ENCODE results near the gene PDZD2. TPM values are rescaled to one million over a fixed set of nuclear protein-coding genes. Genes with fewer than 3 reads are reported as not detected.
"Not testable (repeated sequence)": the region's sequence is repeated elsewhere in the genome, so short reads cannot be mapped to it uniquely, and the experiment has no call there.

Gene PDZD2
- total RNA-seq, 1 donor from 2014 or later, result 21.5 TPM

DNA sequence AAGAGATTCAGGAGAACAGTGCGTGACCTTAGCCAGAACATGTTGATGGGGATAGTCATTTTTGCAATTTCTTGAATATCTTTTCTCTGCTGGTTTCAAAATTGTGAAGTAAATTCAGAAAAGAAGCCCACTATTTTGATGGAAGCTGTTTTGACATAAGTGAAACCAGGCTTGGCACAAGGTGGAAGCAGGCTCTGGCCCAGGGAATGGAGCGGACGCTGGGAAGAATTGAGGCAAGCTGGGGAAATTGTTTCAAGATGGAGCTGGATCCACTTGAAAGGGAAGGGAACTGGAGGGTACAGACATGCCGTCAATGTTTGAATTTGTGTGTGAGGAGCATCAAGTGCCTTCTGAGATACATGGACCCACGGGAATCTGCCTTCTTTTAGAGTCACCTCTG is 328.0 kb downstream of the PDZD2 start:
- no peak for TF ChIP-seq CTCF (IDR thresholded peaks at IDR 0.05; ENCODE audit: unreplicated experiment)
- no peaks in the 10 kb centered on the region for H3K9me3 Mint-ChIP-seq
- peaks cover 10% of the 10 kb centered on the region for H3K36me3 Mint-ChIP-seq
- no peak overlapping the region for H3K27ac Mint-ChIP-seq
- no peaks in the 10 kb centered on the region for H3K27me3 Mint-ChIP-seq (ENCODE audit: low read depth)
- H3K4me3 Mint-ChIP-seq, result no peak overlapping the region
- no peak for DNase-seq (ENCODE audit: low spot score in 2 of 2, unreplicated experiment in 2 of 2)
- peaks cover 24% of the 10 kb centered on the region for H3K4me1 Mint-ChIP-seq

- H3K9me3 Mint-ChIP-seq, result no peaks in the 10 kb centered on the region
Observed at GRCh38 chr5:31967461-31967860, 328.5 kb downstream of the PDZD2 start.

GRCh38 chr5:31972558-31972957 is 333.6 kb downstream of the PDZD2 start:
- no peak overlapping the region for H3K27ac Mint-ChIP-seq
- peaks cover 6% of the 10 kb centered on the region for H3K36me3 Mint-ChIP-seq
- H3K9me3 Mint-ChIP-seq, result peaks cover 4% of the 10 kb centered on the region
- no peak for DNase-seq (ENCODE audit: low spot score in 2 of 2, unreplicated experiment in 2 of 2)
- no peak overlapping the region for H3K4me3 Mint-ChIP-seq
- H3K4me1 Mint-ChIP-seq, result peaks cover 7% of the 10 kb centered on the region
- TF ChIP-seq CTCF (IDR thresholded peaks at IDR 0.05; ENCODE audit: unreplicated experiment), result no peak
- no peaks in the 10 kb centered on the region for H3K27me3 Mint-ChIP-seq (ENCODE audit: low read depth)

More at GRCh38 chr5:31967461-31967860, 328.5 kb downstream of the PDZD2 start:
- Mint-ChIP-seq H3K27me3 (ENCODE audit: low read depth) (no peaks in the 10 kb centered on the region), H3K36me3 (peaks cover 10% of the 10 kb centered on the region), H3K27ac (no peak overlapping the region), H3K4me3 (no peak overlapping the region), H3K4me1 (peaks cover 19% of the 10 kb centered on the region)
- no peak for TF ChIP-seq CTCF (IDR thresholded peaks at IDR 0.05; ENCODE audit: unreplicated experiment)
- DNase-seq (ENCODE audit: low spot score in 2 of 2, unreplicated experiment in 2 of 2), result no peak

GRCh38 chr5:31975189-31975612 is 336.3 kb downstream of the PDZD2 start:
- not testable (repeated sequence) for H3K36me3 Mint-ChIP-seq; H3K27me3 Mint-ChIP-seq (ENCODE audit: low read depth); H3K27ac Mint-ChIP-seq; H3K9me3 Mint-ChIP-seq; H3K4me3 Mint-ChIP-seq; DNase-seq (ENCODE audit: low spot score in 2 of 2, unreplicated experiment in 2 of 2)
- H3K4me1 Mint-ChIP-seq, result peaks cover 15% of the 10 kb centered on the region

DNA sequence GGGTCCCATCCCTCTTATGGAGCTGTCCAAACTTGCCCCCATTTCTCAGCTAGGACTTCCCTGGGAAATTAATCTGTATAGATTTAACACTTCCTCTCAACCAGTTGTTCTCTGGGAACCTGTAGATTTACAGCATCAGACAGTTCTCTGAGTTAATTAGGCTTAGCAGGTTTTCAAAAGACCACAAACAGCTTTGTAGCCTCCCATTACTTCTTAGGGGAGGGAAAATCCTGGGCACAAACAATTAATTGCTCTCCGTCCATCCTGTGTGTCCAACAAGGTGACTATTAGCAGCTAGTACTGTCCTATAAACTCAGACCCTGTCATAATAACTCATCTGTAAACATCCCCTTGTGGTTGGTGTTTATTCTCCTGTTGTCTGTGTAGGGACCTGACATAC is 337.2 kb downstream of the PDZD2 start:
- no peak overlapping the region for H3K27ac Mint-ChIP-seq
- H3K4me1 Mint-ChIP-seq, result peaks cover 19% of the 10 kb centered on the region
- no peak overlapping the region for H3K4me3 Mint-ChIP-seq
- DNase-seq (ENCODE audit: low spot score in 2 of 2, unreplicated experiment in 2 of 2), result no peak
- no peaks in the 10 kb centered on the region for H3K27me3 Mint-ChIP-seq (ENCODE audit: low read depth)
- H3K36me3 Mint-ChIP-seq, result no peaks in the 10 kb centered on the region
- no peak for TF ChIP-seq CTCF (IDR thresholded peaks at IDR 0.05; ENCODE audit: unreplicated experiment)
- H3K9me3 Mint-ChIP-seq, result peaks cover 4% of the 10 kb centered on the region

GRCh38 chr5:31981361-31981945 is 342.5 kb downstream of the PDZD2 start:
- Mint-ChIP-seq H3K4me1 (peaks cover 37% of the 10 kb centered on the region), H3K4me3 (no peak overlapping the region)

More at GRCh38 chr5:31981361-31981945, 342.5 kb downstream of the PDZD2 start:
- peak overlapping the region; percentile 44 for H3K27ac Mint-ChIP-seq
- H3K36me3 Mint-ChIP-seq, result peaks cover 3% of the 10 kb centered on the region
- no peak for TF ChIP-seq CTCF (IDR thresholded peaks at IDR 0.05; ENCODE audit: unreplicated experiment)
- no peaks in the 10 kb centered on the region for H3K9me3 Mint-ChIP-seq
- no peak for DNase-seq (ENCODE audit: low spot score in 2 of 2, unreplicated experiment in 2 of 2)
- H3K27me3 Mint-ChIP-seq (ENCODE audit: low read depth), result no peaks in the 10 kb centered on the region

All from mesothelial cell of epicardium (in vitro differentiated cells).